WERI-Rb-1 (cell line): ENCODE data around the gene IQGAP3.
A peak's percentile ranks its signal among the peaks of the same experiment; 100 is the strongest.

ENCODE experiments used
- DNase-seq: peaks from one replicate; pipeline ENCODE4 v3.0.0-alpha.2; 2020
- H3K27ac ChIP-seq: fragments of 250-450 bp; sonication (Bioruptor Pico); 2 replicates; pipeline ENCODE4 v1.5.1; 2020; ENCODE audit warnings: mild to moderate bottlenecking, moderate library complexity
- H3K27me3 ChIP-seq: fragments of 250-450 bp; sonication (Bioruptor Pico); 2 replicates; pipeline ENCODE4 v1.5.1; 2021; ENCODE audit warnings: mild to moderate bottlenecking, low read depth, moderate library complexity; ENCODE audit not compliant: insufficient read depth, severe bottlenecking
- H3K36me3 ChIP-seq: fragments of 250-450 bp; sonication (Bioruptor Pico); 2 replicates; pipeline ENCODE4 v1.5.1; 2020; ENCODE audit warnings: mild to moderate bottlenecking, moderate library complexity
- H3K4me3 ChIP-seq: 2 replicates; pipeline ENCODE4 v1.5.1; 2011; ENCODE audit warnings: low read depth, mild to moderate bottlenecking, control low read depth, low read length
- H3K9me3 ChIP-seq: fragments of 250-450 bp; sonication (Bioruptor Pico); 2 replicates; pipeline ENCODE4 v1.5.1; 2021; ENCODE audit warnings: mild to moderate bottlenecking, moderate library complexity; ENCODE audit not compliant: severe bottlenecking
- CTCF ChIP-seq: IDR thresholded peaks from 2 replicates; pipeline ENCODE4 v1.5.1; 2011; ENCODE audit warnings: low read depth, mild to moderate bottlenecking, control low read depth, inconsistent platforms, low read length

The IQGAP3 gene

GRCh38 chr1:156493742-156494141 lies 78.6 kb downstream of the IQGAP3 start:
- Histone ChIP-seq H3K27ac (peak overlapping the region; percentile 89), H3K27me3 (no peaks in the 10 kb centered on the region), H3K36me3 (peaks cover 49% of the 10 kb centered on the region), H3K4me3 (peak overlapping the region; percentile 14), H3K9me3 (no peaks in the 10 kb centered on the region)
- TF ChIP-seq CTCF = no peak
- DNase-seq = peak; percentile 70

GRCh38 chr1:156493154-156493631 lies 79.2 kb downstream of the IQGAP3 start:
- Histone ChIP-seq H3K27me3 (no peaks in the 10 kb centered on the region), H3K9me3 (no peaks in the 10 kb centered on the region), H3K27ac (peak overlapping the region; percentile 89), H3K4me3 (peak overlapping the region; percentile 14), H3K36me3 (peaks cover 55% of the 10 kb centered on the region)
- peak; percentile 99 for DNase-seq
- TF ChIP-seq CTCF = no peak

GRCh38 chr1:156492591-156493080 lies 79.7 kb downstream of the IQGAP3 start:
- H3K36me3 ChIP-seq = peaks cover 59% of the 10 kb centered on the region
- peak overlapping the region; percentile 6 for H3K4me3 ChIP-seq
- H3K27me3 ChIP-seq = no peaks in the 10 kb centered on the region
- H3K27ac ChIP-seq = peak overlapping the region; percentile 89
- H3K9me3 ChIP-seq = no peaks in the 10 kb centered on the region
- TF ChIP-seq CTCF = no peak
- no peak for DNase-seq

- peak overlapping the region; percentile 89 for H3K27ac ChIP-seq
- TF ChIP-seq CTCF = no peak
- H3K9me3 ChIP-seq = no peaks in the 10 kb centered on the region
- H3K27me3 ChIP-seq = no peaks in the 10 kb centered on the region
- H3K4me3 ChIP-seq = no peak overlapping the region
- H3K36me3 ChIP-seq = peaks cover 59% of the 10 kb centered on the region
- no peak for DNase-seq
These were observed 80.3 kb downstream of the IQGAP3 start for GRCh38 chr1:156492013-156492590.

- Histone ChIP-seq H3K4me3 (no peak overlapping the region), H3K27ac (peak overlapping the region; percentile 89)
These were observed 81.0 kb downstream of the IQGAP3 start for GRCh38 chr1:156491151-156491949.

More at GRCh38 chr1:156491151-156491949, 81.0 kb downstream of the IQGAP3 start:
- no peak for TF ChIP-seq CTCF
- DNase-seq = no peak
- Histone ChIP-seq H3K36me3 (peaks cover 65% of the 10 kb centered on the region), H3K27me3 (no peaks in the 10 kb centered on the region), H3K9me3 (no peaks in the 10 kb centered on the region)
